ENCODE measurements around the gene CTNNA2. TPM values are rescaled to one million over a fixed set of nuclear protein-coding genes. Genes with fewer than 3 reads are reported as not detected.

CTNNA2 gene
- polyA plus RNA-seq, 3 donors: 4.1 to 5.4 (median 4.4) TPM

- no peak for DNase-seq (ENCODE audit: low read depth in 3 of 3, low spot score in 2 of 3)
Observed at GRCh38 chr2:79971807-79972206, 459.0 kb downstream of the CTNNA2 start.

GRCh38 chr2:79972661-79973060 lies 459.8 kb downstream of the CTNNA2 start:
- no peak for DNase-seq (ENCODE audit: low read depth in 3 of 3, low spot score in 2 of 3)

GRCh38 chr2:79975791-79976565 lies 463.1 kb downstream of the CTNNA2 start:
- no peak for DNase-seq (ENCODE audit: low read depth in 3 of 3, low spot score in 2 of 3)

GRCh38 chr2:79977792-79978191 lies 464.9 kb downstream of the CTNNA2 start:
- no peak for DNase-seq (ENCODE audit: low read depth in 3 of 3, low spot score in 2 of 3)

GRCh38 chr2:79980116-79980515 lies 467.3 kb downstream of the CTNNA2 start:
- DNase-seq (ENCODE audit: low read depth in 3 of 3, low spot score in 2 of 3): no peak

- DNase-seq (ENCODE audit: low read depth in 3 of 3, low spot score in 2 of 3): no peak
Observed at GRCh38 chr2:79980816-79981215, 468.0 kb downstream of the CTNNA2 start.

GRCh38 chr2:79981316-79981715 lies 468.5 kb downstream of the CTNNA2 start:
- DNase-seq (ENCODE audit: low read depth in 3 of 3, low spot score in 2 of 3): no peak

GRCh38 chr2:79982445-79982844 lies 469.6 kb downstream of the CTNNA2 start:
- no peak for DNase-seq (ENCODE audit: low read depth in 3 of 3, low spot score in 2 of 3)

- DNase-seq (ENCODE audit: low read depth in 3 of 3, low spot score in 2 of 3): no peak
Observed at GRCh38 chr2:79984476-79984875, 471.6 kb downstream of the CTNNA2 start.

GRCh38 chr2:79985145-79985544 lies 472.3 kb downstream of the CTNNA2 start:
- no peak for DNase-seq (ENCODE audit: low read depth in 3 of 3, low spot score in 2 of 3)

- no peak for DNase-seq (ENCODE audit: low read depth in 3 of 3, low spot score in 2 of 3)
Observed at GRCh38 chr2:79985571-79985970, 472.7 kb downstream of the CTNNA2 start.

GRCh38 chr2:79993144-79993543 lies 480.3 kb downstream of the CTNNA2 start:
- DNase-seq (ENCODE audit: low read depth in 3 of 3, low spot score in 2 of 3): no peak

GRCh38 chr2:79994161-79994560 lies 481.3 kb downstream of the CTNNA2 start:
- DNase-seq (ENCODE audit: low read depth in 3 of 3, low spot score in 2 of 3): no peak

- no peak for DNase-seq (ENCODE audit: low read depth in 3 of 3, low spot score in 2 of 3)
Observed at GRCh38 chr2:79994965-79995364, 482.1 kb downstream of the CTNNA2 start.

GRCh38 chr2:79996709-79997108 lies 483.9 kb downstream of the CTNNA2 start:
- no peak for DNase-seq (ENCODE audit: low read depth in 3 of 3, low spot score in 2 of 3)

GRCh38 chr2:80001701-80002101 lies 488.9 kb downstream of the CTNNA2 start:
- no peak for DNase-seq (ENCODE audit: low read depth in 3 of 3, low spot score in 2 of 3)

- no peak for DNase-seq (ENCODE audit: low read depth in 3 of 3, low spot score in 2 of 3)
Observed at GRCh38 chr2:80002112-80002511, 489.3 kb downstream of the CTNNA2 start.

- DNase-seq (ENCODE audit: low read depth in 3 of 3, low spot score in 2 of 3): no peak
Observed at GRCh38 chr2:80002568-80003157, 489.8 kb downstream of the CTNNA2 start.

- no peak for DNase-seq (ENCODE audit: low read depth in 3 of 3, low spot score in 2 of 3)
Observed at GRCh38 chr2:80007777-80008503, 495.1 kb downstream of the CTNNA2 start.

GRCh38 chr2:80008596-80008995 lies 495.7 kb downstream of the CTNNA2 start:
- no peak for DNase-seq (ENCODE audit: low read depth in 3 of 3, low spot score in 2 of 3)

GRCh38 chr2:80009211-80009610 lies 496.4 kb downstream of the CTNNA2 start:
- DNase-seq (ENCODE audit: low read depth in 3 of 3, low spot score in 2 of 3): no peak

- DNase-seq (ENCODE audit: low read depth in 3 of 3, low spot score in 2 of 3): no peak
Observed at GRCh38 chr2:80012061-80012460, 499.2 kb downstream of the CTNNA2 start.

Data from right renal cortex interstitium (tissue), 3 donors.